NCI-H187 (cell line): ENCODE measurements around the gene TMEM237.
"Not testable (repeated sequence)": the region's sequence is repeated elsewhere in the genome, so short reads cannot be mapped to it uniquely, and the experiment has no call there.

Source experiments
- DNase-seq, 2 experiments: peaks; one replicate each; lab custom pipeline; 2025; lab: John Stamatoyannopoulos, UW

Gene TMEM237

GRCh38 chr2:201643216-201643890 is at the start of gene TMEM237:
TSS of gene TMEM237 (minus strand) at chr2:201643503. CDS start at chr2:201643400, 103 bp downstream.
- no peak for DNase-seq

DNA sequence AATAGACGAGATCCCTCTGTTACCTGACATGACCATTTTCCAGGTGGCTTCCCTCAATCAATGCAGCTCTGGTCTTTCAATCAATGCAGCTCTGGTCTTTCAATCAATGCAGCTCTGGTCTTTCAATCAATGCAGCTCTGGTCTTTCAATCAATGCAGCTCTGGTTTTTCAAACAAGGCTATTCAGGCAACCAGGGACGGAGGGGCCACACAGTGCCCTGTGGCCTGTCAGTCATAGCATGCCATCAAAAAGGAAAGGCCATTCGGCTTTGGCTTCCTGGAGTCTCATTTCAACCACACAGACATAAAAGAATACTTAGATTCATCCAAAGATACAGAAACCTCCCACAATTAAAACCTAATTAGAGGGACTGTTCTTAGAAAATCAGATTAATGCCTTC is 41.9 kb upstream of the TMEM237 start:
- no peak for DNase-seq

DNA sequence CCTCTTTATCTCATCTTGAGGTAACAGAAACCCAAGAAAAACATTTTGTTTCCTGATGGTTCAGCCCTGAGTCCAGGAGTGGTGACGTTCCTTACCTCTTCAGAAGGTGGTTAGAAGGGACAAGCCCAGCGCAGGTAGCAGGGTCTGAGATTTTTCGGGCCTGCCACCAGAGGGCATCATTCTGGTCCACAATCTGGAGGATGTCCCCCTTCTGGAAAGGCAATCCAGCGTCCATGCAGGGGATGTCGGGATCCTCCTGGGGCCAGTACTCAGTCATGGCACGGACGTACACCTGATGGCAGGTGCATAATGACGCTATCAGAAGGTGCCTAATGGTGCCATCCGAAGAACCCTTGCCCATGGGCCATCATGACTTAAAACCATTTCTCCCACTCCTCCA is 37.4 kb upstream of the TMEM237 start:
- no peak for DNase-seq

DNA sequence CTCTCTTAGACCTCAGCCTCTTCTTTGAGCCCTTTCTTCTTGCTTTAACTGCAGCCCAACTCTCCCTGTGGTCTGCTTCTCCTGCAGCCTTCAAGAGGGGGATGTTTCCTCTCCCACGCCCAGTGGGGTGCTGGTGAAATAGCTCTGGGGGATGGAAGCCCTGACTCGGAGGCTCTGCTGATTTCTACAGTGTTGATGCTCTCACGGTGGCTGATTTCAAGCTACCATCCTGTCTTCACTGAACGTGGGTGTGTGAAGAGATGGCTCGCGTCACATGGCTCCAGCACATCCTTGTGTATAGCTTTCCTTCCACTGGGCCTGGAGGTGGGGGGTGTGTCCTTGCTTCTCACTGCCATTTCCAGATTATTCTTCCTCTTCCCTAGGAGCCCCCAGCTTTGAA is 35.1 kb upstream of the TMEM237 start:
- no peak for DNase-seq

DNA sequence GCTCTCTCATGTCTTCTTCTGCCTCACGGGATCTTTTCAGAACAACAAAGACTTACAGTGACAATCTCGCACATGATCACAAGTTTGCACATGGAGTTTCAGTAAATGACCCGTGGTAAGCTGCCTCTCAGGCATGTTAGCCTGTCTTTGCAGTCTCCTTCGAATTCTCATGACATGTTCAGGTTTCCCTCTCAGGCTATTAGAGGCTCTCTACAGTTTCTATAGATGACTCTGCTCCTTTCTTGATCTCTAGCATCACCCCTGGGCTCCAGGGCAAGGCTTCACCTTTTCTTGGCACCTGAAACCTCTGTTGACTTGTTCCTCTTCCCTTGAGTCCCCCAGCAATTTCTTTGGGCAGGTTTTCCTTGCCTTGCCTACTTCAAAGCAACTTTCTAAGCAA is 32.2 kb upstream of the TMEM237 start:
- DNase-seq, result no peak

DNA sequence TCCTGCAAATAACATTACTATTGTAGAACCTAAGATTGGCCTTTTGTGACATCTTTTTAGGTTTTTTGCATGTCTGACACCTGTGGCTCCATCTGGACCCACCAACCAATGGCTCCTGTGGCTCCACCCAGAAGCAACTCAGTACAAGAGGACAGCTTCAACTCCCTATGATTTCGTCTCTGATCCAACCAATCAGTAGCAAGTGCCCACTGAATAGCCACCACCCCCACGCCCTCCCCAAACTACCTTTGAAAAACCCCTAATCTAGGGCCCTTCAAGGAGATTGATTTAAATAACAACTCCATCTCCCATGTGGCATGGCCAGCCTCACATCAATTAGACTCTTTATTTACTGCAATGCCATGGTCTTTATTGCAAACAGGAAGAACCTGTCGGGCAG is 31.5 kb upstream of the TMEM237 start:
- no peak for DNase-seq

GRCh38 chr2:201674298-201674697 is 31.0 kb upstream of the TMEM237 start:
- no peak for DNase-seq

DNA sequence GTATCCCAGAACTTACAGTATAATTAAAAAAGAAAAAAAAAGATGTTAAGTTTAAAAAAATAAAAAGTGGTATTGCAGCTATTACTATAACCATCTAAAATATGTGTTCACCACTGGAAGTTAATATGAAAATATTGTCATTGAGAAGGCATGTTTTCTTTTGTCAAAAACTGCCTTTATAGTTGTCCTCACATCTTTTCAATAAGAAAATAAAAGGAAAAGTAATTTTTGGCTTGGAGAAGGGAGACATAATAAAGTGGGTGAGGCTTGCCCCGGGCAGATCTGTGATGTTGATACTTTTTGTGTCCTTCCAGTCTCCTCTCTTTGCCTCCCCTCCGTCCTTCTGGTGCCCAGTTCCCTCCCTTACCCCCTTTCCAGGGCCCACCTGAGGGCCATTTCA is 30.2 kb upstream of the TMEM237 start:
- DNase-seq, result no peak

GRCh38 chr2:201671205-201671604 is 27.9 kb upstream of the TMEM237 start:
- not testable (repeated sequence) for DNase-seq

DNA sequence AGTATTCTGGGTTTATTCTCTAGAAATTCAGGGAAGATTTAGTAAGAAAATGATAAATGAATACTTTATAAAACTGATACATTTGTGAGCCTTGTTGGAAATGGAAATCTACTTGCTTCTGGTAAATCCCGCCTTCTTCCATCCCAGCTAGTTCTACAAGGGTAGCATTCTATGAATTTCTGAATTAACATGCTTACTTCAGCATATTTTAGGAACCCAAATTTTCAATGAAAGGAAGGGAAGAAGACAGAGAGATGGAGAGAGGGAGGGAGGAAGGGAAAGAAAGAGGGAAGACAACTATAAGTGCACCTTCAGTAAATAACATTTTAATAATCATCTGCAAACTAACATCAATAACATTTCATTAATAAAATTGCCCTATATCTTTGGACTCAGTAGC is 26.6 kb upstream of the TMEM237 start:
- no peak for DNase-seq

DNA sequence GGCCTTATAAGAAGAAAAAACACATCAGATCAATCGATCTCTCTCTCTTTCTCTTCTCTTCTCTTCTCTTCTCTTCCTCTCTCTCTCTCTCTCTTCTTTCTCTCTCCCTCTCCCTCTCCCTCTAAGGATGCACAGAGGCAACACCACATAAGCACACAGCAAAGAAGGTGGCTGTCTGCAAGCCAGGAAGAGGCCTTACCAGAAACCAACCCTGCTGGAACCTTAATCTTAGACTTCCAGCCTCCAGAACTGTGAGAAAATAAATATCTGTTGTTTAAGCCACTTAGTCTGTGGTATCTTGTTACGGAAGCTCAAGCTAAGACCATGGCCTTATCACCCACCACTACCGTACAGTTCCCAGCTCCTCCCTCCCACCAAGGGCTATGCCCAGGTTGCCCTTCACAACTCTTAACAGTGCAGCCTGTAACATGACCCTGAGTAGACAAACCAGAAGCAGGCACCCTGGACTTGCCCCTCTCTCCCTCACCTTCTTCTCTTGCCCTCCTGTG is 25.2 kb upstream of the TMEM237 start:
- no peak for DNase-seq

GRCh38 chr2:201664334-201664733 is 21.0 kb upstream of the TMEM237 start:
- no peak for DNase-seq

DNA sequence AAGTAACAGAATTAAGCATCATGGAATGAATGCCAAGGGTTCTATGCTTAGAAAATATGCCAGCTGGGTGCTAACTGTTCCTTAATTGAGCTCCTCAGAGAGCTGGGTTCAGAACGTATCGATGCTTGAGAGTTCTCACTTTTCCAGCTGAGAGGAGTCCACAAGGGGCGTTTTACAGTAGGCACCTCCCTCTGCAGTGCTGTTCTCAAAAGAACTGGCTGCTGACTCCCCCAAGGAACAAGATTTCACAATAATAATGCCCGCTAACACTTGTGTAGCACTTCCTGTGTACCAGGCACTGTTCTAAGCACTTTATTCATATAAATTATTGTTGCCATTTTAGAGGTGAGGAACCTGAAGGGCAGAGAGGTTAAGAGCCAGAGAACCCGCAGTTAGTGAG is 18.1 kb upstream of the TMEM237 start:
- no peak for DNase-seq

- DNase-seq, result no peak
Measured at GRCh38 chr2:201660293-201660895, 17.1 kb upstream of the TMEM237 start.

DNA sequence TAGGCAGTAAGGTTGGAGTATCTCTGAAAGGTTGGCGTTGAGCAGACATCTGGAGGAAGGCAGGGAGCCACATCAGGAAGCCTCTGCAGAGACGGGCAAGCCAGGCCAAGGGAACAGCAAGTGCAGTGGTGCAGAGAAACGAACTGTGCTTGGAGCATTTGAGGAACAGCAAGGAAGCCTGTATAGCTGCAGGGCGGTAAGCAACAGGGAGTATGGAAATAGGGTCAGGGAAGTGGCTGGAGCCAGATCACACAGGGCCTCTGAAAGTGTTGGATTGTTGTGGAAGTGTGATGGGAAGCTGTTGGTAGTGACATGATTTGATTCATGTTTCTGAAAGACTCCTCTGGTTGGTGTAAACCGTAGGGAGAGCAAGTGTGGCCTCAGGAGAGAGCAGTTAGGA is 13.4 kb upstream of the TMEM237 start:
- DNase-seq, result no peak

GRCh38 chr2:201656102-201656501 is 12.8 kb upstream of the TMEM237 start:
- no peak for DNase-seq

DNA sequence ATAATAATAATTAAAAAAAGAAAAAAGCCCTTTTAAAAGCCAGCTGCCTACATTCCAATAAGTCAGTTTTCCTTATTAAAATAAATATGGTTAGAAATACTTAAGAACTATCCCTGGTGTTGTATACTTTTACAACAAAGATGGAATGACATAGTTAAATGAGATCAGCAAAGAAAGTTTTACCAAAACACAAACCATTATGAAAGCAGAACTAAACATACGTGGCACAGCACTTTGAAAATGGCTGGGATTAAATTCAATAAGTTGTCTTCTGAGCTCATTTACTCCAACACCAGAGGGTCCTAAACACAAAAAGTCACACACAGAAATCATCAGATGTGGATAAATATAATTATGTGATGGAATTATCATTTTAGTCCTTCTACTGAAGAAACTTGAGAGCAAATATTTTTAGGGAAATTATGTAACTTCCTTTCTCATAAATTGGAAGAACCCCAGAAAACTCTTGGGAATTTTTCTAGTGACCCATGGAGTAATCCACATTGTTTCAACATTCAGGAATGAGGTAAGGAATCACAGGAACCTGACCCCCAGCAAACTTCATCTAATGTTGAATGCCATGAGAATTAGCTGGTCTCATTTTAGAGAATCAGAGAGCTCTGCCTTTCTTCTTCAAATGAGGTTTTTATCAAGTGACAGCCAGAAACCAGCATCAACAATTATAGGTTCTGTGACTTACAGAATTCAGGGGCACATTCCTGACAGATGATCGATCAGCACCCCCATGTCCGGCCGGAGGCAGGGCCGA is 11.5 kb upstream of the TMEM237 start:
- DNase-seq, result no peak

GRCh38 chr2:201653221-201653620 is 9.9 kb upstream of the TMEM237 start:
- DNase-seq, result no peak

DNA sequence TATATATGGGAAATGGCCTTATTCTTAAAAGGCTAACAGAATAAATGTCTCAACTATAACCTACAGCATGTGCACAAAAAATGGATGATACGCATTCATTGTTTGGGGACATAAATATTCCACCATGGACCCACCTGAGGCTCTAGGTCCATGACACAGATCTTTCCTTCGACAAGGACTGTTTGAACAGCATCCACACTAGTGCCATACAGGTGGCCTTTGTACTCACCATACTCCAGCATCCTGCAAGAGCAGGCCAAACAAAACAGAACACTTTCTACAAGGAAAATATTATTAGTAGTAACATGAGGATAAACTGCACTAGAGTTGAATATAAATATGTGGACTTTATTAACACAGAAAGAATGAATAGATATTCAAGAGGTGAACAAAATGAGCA is 6.1 kb upstream of the TMEM237 start:
- no peak for DNase-seq

- DNase-seq, result no peak
Measured at GRCh38 chr2:201647431-201647830, 4.1 kb upstream of the TMEM237 start.

DNA sequence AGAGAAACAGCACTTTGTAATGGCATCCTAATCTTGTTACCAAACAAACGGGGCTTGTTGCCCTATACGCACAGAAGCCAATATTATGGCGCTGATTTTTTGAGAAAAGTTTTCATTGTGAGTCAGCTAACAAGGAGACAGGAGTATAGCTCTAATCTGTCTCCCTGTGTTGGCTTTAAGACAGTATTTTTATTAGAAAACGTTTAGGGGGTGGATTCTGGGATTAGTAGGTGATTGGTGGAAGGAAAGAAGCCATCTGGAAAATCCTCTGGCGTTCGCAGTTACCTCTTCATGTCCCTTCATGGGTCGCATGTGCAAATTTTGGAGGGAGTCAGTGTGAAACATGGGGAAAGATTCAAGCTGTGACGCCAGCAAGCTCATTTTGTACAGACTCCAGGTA is 698 bp upstream of the TMEM237 start:
- DNase-seq, result no peak

DNA sequence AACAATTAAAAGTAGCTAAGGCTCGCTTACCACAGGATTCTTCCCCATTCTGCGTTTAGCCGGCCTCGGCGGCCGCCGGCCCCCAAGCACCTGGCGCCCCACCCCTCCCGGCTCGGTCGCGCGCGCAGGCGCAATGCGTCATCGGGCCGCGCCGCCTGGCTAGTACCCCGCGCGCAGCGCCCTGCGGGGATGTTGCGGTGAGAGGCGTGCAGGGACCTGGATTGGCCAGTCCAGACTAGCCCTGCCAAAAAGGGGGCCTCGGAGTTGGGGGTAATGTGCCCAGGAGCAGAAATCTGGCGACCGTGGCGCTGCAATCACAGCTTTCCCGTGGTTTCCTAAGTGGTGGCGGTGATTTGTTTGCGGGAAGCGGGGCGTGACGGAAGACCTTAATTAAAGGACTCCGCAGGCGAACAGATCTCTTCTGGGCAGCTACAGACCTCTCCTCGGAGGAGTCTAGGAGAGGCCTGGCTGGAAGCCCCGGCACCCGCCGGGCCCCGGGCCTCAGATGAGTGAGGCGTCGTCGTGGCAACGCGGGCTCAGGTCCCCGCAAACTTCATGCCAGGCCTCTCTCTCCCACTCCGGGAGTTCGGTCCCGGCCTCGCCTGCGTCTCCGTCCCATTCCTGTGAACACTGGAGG is 606 bp downstream of the TMEM237 start:
- DNase-seq, result peak; percentile 45 to 59
